H9 (cell line): Measurements from ENCODE around the gene INTS4. TPM values are rescaled to one million over a fixed set of nuclear protein-coding genes. Genes with fewer than 3 reads are reported as not detected.
"Not testable (repeated sequence)": the region's sequence is repeated elsewhere in the genome, so short reads cannot be mapped to it uniquely, and the experiment has no call there.

Experiments used
- DNase-seq: peaks from one replicate; pipeline ENCODE4 v3.0.0-alpha.2; 2017
- H2AFZ ChIP-seq: one replicate; pipeline ENCODE4 v1.6.1; 2013; ENCODE audit warnings: mild to moderate bottlenecking, low read length, control low read depth, moderate library complexity
- H2AK5ac ChIP-seq: 2 replicates; pipeline ENCODE4 v1.6.1; 2013; ENCODE audit warnings: low read length, control low read depth, mixed read lengths; ENCODE audit not compliant: insufficient read length
- H2BK120ac ChIP-seq: one replicate; pipeline ENCODE4 v1.6.1; 2013; ENCODE audit warnings: low read depth, mild to moderate bottlenecking, low read length, control low read depth, inconsistent platforms; ENCODE audit not compliant: poor library complexity, severe bottlenecking
- H2BK12ac ChIP-seq: 2 replicates; pipeline ENCODE4 v1.6.1; 2013; ENCODE audit warnings: low read length, control low read depth, mixed read lengths, low read depth; ENCODE audit not compliant: insufficient read length
- H2BK15ac ChIP-seq: 2 replicates; pipeline ENCODE4 v1.6.1; 2013; ENCODE audit warnings: low read depth, low read length, control low read depth
- H2BK20ac ChIP-seq: one replicate; pipeline ENCODE4 v1.6.1; 2013; ENCODE audit warnings: low read depth, mild to moderate bottlenecking, low read length, control low read depth, inconsistent platforms; ENCODE audit not compliant: poor library complexity, severe bottlenecking
- H2BK5ac ChIP-seq: 2 replicates; pipeline ENCODE4 v1.6.1; 2013; ENCODE audit warnings: low read length, control low read depth, mixed read lengths; ENCODE audit not compliant: insufficient read length
- H3K14ac ChIP-seq: 2 replicates; pipeline ENCODE4 v1.6.1; 2013; ENCODE audit warnings: low read length, control low read depth; ENCODE audit not compliant: insufficient read depth
- H3K18ac ChIP-seq: 2 replicates; pipeline ENCODE4 v1.6.1; 2013; ENCODE audit warnings: low read depth, mild to moderate bottlenecking, mixed read lengths, low read length, control low read depth; ENCODE audit not compliant: insufficient read length
- H3K23ac ChIP-seq: 2 replicates; pipeline ENCODE4 v1.6.1; 2013; ENCODE audit warnings: low read length, control low read depth, mixed read lengths, low read depth; ENCODE audit not compliant: insufficient read length
- H3K23me2 ChIP-seq: 2 replicates; pipeline ENCODE4 v1.6.1; 2013; ENCODE audit warnings: low read depth, mild to moderate bottlenecking, mixed read lengths, low read length, control low read depth; ENCODE audit not compliant: insufficient read length, poor library complexity, severe bottlenecking
- H3K27ac ChIP-seq: 2 replicates; pipeline ENCODE4 v1.5.1; 2013; ENCODE audit warnings: low read length, control low read depth, mixed read lengths, low read depth; ENCODE audit not compliant: insufficient read length
- H3K27me3 ChIP-seq: 2 replicates; pipeline ENCODE4 v1.6.1; 2013; ENCODE audit warnings: low read length, control low read depth, inconsistent platforms; ENCODE audit not compliant: insufficient read depth
- H3K4ac ChIP-seq: 2 replicates; pipeline ENCODE4 v1.6.1; 2013; ENCODE audit warnings: low read depth, mild to moderate bottlenecking, control low read depth, inconsistent platforms, low read length, moderate library complexity
- H3K4me1 ChIP-seq: 2 replicates; pipeline ENCODE4 v1.6.1; 2013; ENCODE audit warnings: low read length, control low read depth, inconsistent platforms; ENCODE audit not compliant: insufficient read depth
- H3K4me2 ChIP-seq: 2 replicates; pipeline ENCODE4 v1.6.1; 2013; ENCODE audit warnings: low read length, control low read depth, mixed read lengths; ENCODE audit not compliant: insufficient read length, insufficient read depth
- H3K56ac ChIP-seq: 2 replicates; pipeline ENCODE4 v1.6.1; 2013; ENCODE audit warnings: low read depth, mild to moderate bottlenecking, mixed read lengths, low read length, control low read depth; ENCODE audit not compliant: insufficient read length
- H3K79me1 ChIP-seq: 2 replicates; pipeline ENCODE4 v1.6.1; 2013; ENCODE audit warnings: low read depth, mild to moderate bottlenecking, moderate library complexity, low read length, control low read depth, inconsistent platforms; ENCODE audit not compliant: insufficient read depth, poor library complexity, severe bottlenecking
- H3K79me2 ChIP-seq: 2 replicates; pipeline ENCODE4 v1.6.1; 2013; ENCODE audit warnings: low read length, control low read depth, inconsistent platforms; ENCODE audit not compliant: insufficient read depth
- H3K9ac ChIP-seq: 2 replicates; pipeline ENCODE4 v1.6.1; 2013; ENCODE audit warnings: low read length, control low read depth, mixed read lengths; ENCODE audit not compliant: insufficient read length; ENCODE audit errors: extremely low read depth
- H3K9me3 ChIP-seq: one replicate; pipeline ENCODE4 v1.6.1; 2013; ENCODE audit warnings: low read depth, low read length, inconsistent platforms; ENCODE audit not compliant: control insufficient read depth
- H3T11ph ChIP-seq: one replicate; pipeline ENCODE4 v1.6.1; 2013; ENCODE audit warnings: mild to moderate bottlenecking, low read length, control low read depth, inconsistent platforms
- H4K20me1 ChIP-seq: one replicate; pipeline ENCODE4 v1.6.1; 2013; ENCODE audit not compliant: control insufficient read depth, insufficient read length, insufficient read depth
- H4K5ac ChIP-seq: 2 replicates; pipeline ENCODE4 v1.6.1; 2013; ENCODE audit warnings: low read depth, mild to moderate bottlenecking, mixed read lengths, low read length, control low read depth; ENCODE audit not compliant: insufficient read length
- H4K8ac ChIP-seq: replicated peaks from 2 replicates; pipeline ENCODE4 v1.6.1; 2013; ENCODE audit warnings: low read length, control low read depth, mixed read lengths, low read depth; ENCODE audit not compliant: insufficient read length
- H4K91ac ChIP-seq: 2 replicates; pipeline ENCODE4 v1.6.1; 2013; ENCODE audit warnings: low read depth, mild to moderate bottlenecking, moderate library complexity, mixed read lengths, low read length, control low read depth; ENCODE audit not compliant: insufficient read length
- H3K27ac Mint-ChIP-seq, 3 experiments: 2 replicates in 2 of 3; 3 replicates in 1 of 3; pipeline ENCODE4 v1.8.0; 2020 to 2021; ENCODE audit warnings: mixed read lengths in 3 of 3, mild to moderate bottlenecking in 1 of 3, moderate library complexity in 1 of 3
- H3K27me3 Mint-ChIP-seq: 2 replicates; pipeline ENCODE4 v1.8.0; 2021; ENCODE audit warnings: low read depth, mild to moderate bottlenecking, moderate library complexity, mixed read lengths
- H3K36me3 Mint-ChIP-seq, 3 experiments: 2 replicates in 2 of 3; 3 replicates in 1 of 3; pipeline ENCODE4 v1.8.0; 2020 to 2021; ENCODE audit warnings: low read depth in 3 of 3, mixed read lengths in 3 of 3; ENCODE audit not compliant: insufficient read depth in 1 of 3
- H3K4me1 Mint-ChIP-seq, 2 experiments: 2 replicates each; pipeline ENCODE4 v1.8.0; 2020; ENCODE audit warnings: mixed read lengths in 2 of 2
- H3K4me3 Mint-ChIP-seq, 2 experiments: 2 replicates in 1 of 2; 3 replicates in 1 of 2; pipeline ENCODE4 v1.8.0; 2020 to 2021; ENCODE audit warnings: mild to moderate bottlenecking in 2 of 2, mixed read lengths in 2 of 2, moderate library complexity in 1 of 2
- H3K9me3 Mint-ChIP-seq, 2 experiments: 2 replicates in 1 of 2; 3 replicates in 1 of 2; pipeline ENCODE4 v1.8.0; 2020; ENCODE audit warnings: mild to moderate bottlenecking in 2 of 2, mixed read lengths in 2 of 2, moderate library complexity in 1 of 2
- WGBS: extraction: QIAGEN DNeasy Blood & Tissue Kit; methylation state at CpG from one replicate; pipeline ENCODE4 v1.1.7; 2013; ENCODE audit warnings: missing lambda C conversion rate, low lambda C conversion rate, mixed read lengths; ENCODE audit not compliant: insufficient read length; ENCODE audit errors: extremely low coverage; 5-methylcytosine and 5-hydroxymethylcytosine counted together
- total RNA-seq: library from RNA; stranded (reverse); gene quantifications from 2 replicates; pipeline ENCODE4 v1.2.1, GENCODE V29; 2021
- TF ChIP-seq, protein P1 (sequence below): fragments of 200-600 bp; sonication (generic); conservative IDR thresholded peaks from 3 replicates; pipeline ENCODE4 v1.8.0; 2021; ENCODE audit warnings: antibody characterized with exemption, mild to moderate bottlenecking

The INTS4 gene
- total RNA-seq, 1 experiment from 2014 or later = 38.6 TPM

DNA sequence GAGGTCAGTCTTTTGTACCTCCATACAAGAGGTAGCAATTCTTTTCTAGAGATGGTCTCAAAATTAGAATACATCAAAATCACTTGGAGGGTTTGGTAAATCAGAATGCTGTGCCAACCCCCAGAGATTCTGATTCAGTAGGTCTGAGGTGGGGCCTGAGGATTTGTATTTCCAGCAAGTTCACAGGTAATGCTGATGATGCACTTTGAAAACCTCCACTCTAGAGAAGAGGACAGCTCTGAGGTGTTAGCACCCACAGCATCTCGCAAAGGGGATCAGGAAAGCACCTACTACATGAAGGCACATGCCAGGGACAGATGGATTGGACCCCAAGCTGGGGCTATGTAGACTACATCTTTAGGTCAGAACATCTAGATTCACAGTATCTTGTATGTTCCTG, 21.4 kb upstream of the INTS4 start:
- TF ChIP-seq, protein P1, sequence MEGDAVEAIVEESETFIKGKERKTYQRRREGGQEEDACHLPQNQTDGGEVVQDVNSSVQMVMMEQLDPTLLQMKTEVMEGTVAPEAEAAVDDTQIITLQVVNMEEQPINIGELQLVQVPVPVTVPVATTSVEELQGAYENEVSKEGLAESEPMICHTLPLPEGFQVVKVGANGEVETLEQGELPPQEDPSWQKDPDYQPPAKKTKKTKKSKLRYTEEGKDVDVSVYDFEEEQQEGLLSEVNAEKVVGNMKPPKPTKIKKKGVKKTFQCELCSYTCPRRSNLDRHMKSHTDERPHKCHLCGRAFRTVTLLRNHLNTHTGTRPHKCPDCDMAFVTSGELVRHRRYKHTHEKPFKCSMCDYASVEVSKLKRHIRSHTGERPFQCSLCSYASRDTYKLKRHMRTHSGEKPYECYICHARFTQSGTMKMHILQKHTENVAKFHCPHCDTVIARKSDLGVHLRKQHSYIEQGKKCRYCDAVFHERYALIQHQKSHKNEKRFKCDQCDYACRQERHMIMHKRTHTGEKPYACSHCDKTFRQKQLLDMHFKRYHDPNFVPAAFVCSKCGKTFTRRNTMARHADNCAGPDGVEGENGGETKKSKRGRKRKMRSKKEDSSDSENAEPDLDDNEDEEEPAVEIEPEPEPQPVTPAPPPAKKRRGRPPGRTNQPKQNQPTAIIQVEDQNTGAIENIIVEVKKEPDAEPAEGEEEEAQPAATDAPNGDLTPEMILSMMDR = no peak
- Histone ChIP-seq H3K4me1 (peaks cover 3% of the 10 kb centered on the region; the same call in 1 of the 2 replicates), H3T11ph (no peak overlapping the region), H2BK20ac (no peak overlapping the region), H3K18ac (no peak overlapping the region), H3K23me2 (no peaks in the 10 kb centered on the region), H3K56ac (no peak overlapping the region), H3K4me2 (no peak overlapping the region), H2BK15ac (no peak overlapping the region), H3K9me3 (no peaks in the 10 kb centered on the region), H2AFZ (no peak overlapping the region), H3K79me2 (no peaks in the 10 kb centered on the region), H2AK5ac (no peak overlapping the region), H4K20me1 (no peaks in the 10 kb centered on the region), H3K9ac (no peak overlapping the region), H4K8ac (no peak overlapping the region), H3K4ac (no peak overlapping the region), H3K79me1 (no peaks in the 10 kb centered on the region), H2BK5ac (no peak overlapping the region), H3K23ac (no peak overlapping the region), H4K91ac (no peak overlapping the region), H2BK12ac (no peak overlapping the region), H3K27me3 (no peaks in the 10 kb centered on the region), H3K27ac (no peak overlapping the region), H3K14ac (no peak overlapping the region), H4K5ac (no peak overlapping the region), H2BK120ac (no peak overlapping the region)
- Mint-ChIP-seq H3K4me3 (no peak overlapping the region), H3K27me3 (no peaks in the 10 kb centered on the region), H3K4me1 (peaks cover 11% of the 10 kb centered on the region in 2 experiments), H3K27ac (no peak overlapping the region), H3K36me3 (peaks cover 7 to 18% (median 17%) of the 10 kb centered on the region in 3 experiments; a peak in 6 of 7 replicates), H3K9me3 (no peaks in the 10 kb centered on the region)
- WGBS = no CpG with 5 or more reads among the region's 1 CpG
- DNase-seq = no peak

DNA sequence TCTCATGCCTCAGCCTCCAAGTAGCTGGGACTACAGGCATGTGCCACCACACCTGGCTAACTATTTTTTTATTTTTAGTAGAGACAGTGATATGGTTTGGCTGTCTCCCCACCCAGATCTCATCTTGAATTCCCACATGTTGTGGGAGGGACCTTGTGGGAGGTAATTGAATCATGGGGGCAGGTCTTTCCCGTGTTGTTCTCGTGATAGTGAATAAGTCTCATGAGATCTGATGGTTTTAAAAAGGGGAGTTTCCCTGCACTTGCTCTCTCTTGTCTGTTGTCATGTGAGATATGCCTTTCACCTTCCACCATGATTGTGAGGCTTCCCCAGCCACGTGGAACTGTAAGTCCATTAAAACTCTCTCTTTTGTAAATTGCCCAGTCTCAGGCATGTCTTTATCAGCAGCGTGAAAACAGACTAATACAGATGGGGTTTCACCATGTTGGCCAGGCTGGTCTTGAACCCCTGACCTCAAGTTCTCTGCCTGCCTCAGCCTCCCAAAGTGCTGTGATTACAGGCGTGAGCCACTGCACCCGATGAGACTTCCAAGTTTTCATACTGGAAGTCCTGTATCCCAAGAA, 20.6 kb upstream of the INTS4 start:
- H3K9ac ChIP-seq, H2AK5ac ChIP-seq, H3K56ac ChIP-seq, H3K23me2 ChIP-seq, H3K23ac ChIP-seq, H3K27me3 Mint-ChIP-seq, H4K8ac ChIP-seq, H2AFZ ChIP-seq, H3K18ac ChIP-seq, H3K14ac ChIP-seq, H3K4me1 Mint-ChIP-seq, H2BK120ac ChIP-seq, H3K27me3 ChIP-seq, H2BK20ac ChIP-seq, H4K20me1 ChIP-seq, H2BK5ac ChIP-seq, H3K4ac ChIP-seq, H2BK12ac ChIP-seq, DNase-seq, H3K9me3 Mint-ChIP-seq, H2BK15ac ChIP-seq, H3K4me1 ChIP-seq, H3K79me1 ChIP-seq, H3K79me2 ChIP-seq, H4K91ac ChIP-seq, H3K4me3 Mint-ChIP-seq, H4K5ac ChIP-seq, H3K9me3 ChIP-seq, H3K27ac ChIP-seq, H3T11ph ChIP-seq, H3K27ac Mint-ChIP-seq, H3K4me2 ChIP-seq: not testable (repeated sequence)
- WGBS = no CpG with 5 or more reads among the region's 6 CpGs
- peaks cover 7 to 18% (median 17%) of the 10 kb centered on the region in 3 experiments; a peak in 6 of 7 replicates for H3K36me3 Mint-ChIP-seq
